GM12873 (cell line): Measurements from ENCODE around the gene CEP192.

Experiments used
- TF ChIP-seq, protein P1 (sequence below): IDR thresholded peaks from 2 replicates; pipeline ENCODE4 v1.5.1; 2012; ENCODE audit warnings: low read depth, mild to moderate bottlenecking, moderate library complexity, low read length, control low read depth; ENCODE audit not compliant: insufficient read depth; ENCODE audit errors: missing control alignments

Gene CEP192

DNA sequence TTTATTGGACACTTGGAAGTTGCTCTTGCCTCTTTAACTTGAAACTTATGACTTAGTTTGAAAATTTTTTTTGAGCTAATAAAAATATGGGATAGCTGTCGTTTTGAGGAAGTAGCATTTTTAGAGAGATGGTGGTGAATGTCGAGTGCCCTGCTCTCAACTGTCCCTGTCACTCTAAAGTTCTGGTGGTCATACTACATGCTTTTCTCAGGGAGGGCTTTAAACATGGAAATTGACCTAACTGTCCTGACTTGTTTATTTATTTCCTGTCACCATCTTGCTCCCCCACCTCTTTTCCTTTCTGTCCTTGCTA lies 16.0 kb downstream of the CEP192 start:
- TF ChIP-seq, protein P1, sequence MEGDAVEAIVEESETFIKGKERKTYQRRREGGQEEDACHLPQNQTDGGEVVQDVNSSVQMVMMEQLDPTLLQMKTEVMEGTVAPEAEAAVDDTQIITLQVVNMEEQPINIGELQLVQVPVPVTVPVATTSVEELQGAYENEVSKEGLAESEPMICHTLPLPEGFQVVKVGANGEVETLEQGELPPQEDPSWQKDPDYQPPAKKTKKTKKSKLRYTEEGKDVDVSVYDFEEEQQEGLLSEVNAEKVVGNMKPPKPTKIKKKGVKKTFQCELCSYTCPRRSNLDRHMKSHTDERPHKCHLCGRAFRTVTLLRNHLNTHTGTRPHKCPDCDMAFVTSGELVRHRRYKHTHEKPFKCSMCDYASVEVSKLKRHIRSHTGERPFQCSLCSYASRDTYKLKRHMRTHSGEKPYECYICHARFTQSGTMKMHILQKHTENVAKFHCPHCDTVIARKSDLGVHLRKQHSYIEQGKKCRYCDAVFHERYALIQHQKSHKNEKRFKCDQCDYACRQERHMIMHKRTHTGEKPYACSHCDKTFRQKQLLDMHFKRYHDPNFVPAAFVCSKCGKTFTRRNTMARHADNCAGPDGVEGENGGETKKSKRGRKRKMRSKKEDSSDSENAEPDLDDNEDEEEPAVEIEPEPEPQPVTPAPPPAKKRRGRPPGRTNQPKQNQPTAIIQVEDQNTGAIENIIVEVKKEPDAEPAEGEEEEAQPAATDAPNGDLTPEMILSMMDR: no peak

DNA sequence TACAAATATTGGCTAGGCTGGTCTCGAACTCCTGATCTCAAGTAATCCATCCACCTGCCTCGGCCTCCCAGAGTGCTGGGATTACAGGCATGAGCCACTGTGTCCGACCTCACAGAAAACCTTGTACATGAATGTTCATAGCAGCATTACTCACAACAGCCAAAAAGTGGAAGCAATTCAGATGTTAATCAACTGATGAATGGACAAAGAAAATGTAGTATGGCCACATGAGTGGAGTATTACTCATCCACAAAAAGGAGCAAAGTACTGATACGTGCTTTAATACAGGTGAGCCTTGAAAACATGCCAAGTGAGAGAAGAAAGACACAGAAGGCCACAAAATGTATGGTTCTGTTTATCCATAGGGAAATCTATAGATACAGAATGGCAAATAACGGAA lies 20.6 kb downstream of the CEP192 start:
- TF ChIP-seq, protein P1: no peak

DNA sequence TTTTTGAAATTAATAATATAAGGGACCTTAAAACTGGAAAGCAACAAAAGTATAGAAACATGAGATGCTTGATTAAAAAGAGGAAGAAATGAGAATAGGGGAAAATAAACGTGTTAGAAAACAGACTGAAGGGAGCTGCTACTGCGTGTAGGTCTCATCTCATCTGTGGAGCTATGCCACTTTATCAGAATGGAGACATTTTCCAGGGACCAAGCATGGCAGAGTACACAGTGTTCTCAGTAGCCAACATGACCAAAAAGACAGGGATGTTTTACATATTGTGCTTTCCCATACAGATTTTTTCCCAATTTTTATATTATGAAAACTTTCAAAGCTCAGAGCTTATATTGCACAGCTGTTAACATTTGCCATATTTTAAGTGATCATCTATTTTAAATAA lies 23.1 kb downstream of the CEP192 start:
- TF ChIP-seq, protein P1: no peak

DNA sequence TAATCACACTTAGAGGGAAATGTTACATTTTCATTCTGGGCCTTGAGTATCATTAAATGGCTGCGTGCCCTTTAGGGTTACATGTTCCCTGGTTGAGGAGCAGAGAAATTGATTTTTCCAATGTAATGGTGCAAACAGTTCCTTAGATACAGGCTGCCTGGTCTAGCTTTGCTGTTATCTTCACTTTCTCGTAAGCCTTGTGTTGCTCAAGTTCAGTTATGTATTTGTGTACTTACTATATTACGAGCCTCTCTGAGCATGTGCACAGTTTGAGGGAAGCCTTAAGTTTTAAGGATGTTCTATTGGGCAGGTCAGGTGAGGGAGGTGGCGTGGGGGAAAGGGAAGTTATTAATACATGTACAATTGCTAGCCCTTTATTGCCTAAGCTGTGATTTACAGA lies 23.7 kb downstream of the CEP192 start:
- TF ChIP-seq, protein P1: no peak

DNA sequence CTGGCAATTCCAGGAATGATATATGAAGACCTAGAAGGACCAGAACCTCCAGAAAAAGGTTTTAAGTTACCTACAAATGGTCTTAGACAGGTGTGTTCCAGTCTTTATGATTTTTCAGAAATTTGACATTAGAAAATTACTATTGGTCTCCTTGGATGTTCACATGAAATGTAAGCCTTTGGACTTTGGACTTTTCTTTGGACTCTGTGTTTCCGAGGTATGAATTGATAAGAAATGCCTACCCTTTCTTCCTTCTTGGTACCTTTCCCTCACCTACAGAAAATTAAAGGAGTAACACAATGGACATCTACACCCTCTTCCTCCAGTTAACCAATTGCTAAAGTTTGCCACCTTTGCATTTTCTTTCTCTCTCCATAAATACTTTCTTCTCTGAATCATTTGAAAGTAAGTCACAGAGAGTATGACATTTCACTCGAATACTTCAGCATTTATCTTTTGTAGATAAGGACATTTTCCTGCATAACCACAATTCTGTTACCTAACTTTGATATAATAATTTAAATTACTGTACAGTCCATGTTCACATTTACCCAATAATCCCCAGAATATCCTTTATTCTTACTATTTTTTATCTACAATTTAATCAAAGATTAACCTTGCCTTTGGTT lies 26.2 kb downstream of the CEP192 start:
- TF ChIP-seq, protein P1: no peak

DNA sequence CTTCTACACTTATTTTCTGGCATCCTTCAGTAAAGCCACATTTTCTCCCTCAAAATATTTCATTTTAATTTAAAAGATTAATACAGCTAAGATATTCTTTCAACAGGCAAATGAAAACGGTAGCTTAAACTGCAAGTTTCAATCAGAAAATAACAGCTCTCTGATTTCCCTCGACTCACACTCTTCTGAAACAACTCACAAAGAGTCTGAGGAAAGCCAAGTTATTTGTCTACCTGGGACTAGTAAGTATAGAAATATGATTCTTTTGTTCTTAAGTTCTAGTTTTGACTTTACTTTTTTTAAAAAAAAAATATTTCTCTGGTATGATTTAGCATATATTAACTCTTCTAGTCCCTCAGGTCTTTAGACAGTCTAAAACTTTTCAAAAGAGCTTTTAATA lies 27.2 kb downstream of the CEP192 start:
- TF ChIP-seq, protein P1: no peak

DNA sequence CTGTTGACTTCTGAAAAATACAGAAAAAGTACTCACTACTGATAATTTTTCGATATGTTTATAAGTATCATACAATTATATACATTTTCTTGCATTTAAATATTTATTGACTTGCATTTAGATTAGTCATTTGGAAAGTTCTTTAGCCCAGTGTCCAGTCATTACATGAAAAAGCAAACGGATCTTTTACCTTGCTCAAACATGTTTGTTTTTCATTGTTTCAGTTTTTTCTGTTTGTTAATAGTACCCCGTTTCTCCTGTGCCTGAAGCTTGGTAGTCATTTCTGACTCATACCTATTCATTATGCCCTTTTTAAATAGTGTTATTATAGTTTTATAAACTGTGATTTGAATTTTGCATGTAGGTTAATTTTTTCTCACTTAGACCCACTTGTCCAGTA lies 28.1 kb downstream of the CEP192 start:
- TF ChIP-seq, protein P1: no peak
